Glutamatergic neuron (in vitro differentiated cells): ENCODE data around the gene HMHB1. TPM values are rescaled to one million over a fixed set of nuclear protein-coding genes. Genes with fewer than 3 reads are reported as not detected.

Experiments used
- DNase-seq: peaks from one replicate; pipeline ENCODE4 v3.0.0; 2022
- H3K27ac Mint-ChIP-seq: one replicate; pipeline ENCODE4 v1.8.0; 2020; ENCODE audit warnings: mild to moderate bottlenecking, mixed read lengths, inconsistent platforms; ENCODE audit not compliant: unreplicated experiment
- H3K27me3 Mint-ChIP-seq: one replicate; pipeline ENCODE4 v1.8.0; 2020; ENCODE audit warnings: mild to moderate bottlenecking, moderate library complexity, mixed read lengths, inconsistent platforms; ENCODE audit not compliant: unreplicated experiment
- H3K36me3 Mint-ChIP-seq: one replicate; pipeline ENCODE4 v1.8.0; 2020; ENCODE audit warnings: mild to moderate bottlenecking, mixed read lengths, inconsistent platforms; ENCODE audit not compliant: unreplicated experiment
- H3K4me1 Mint-ChIP-seq: one replicate; pipeline ENCODE4 v1.8.0; 2020; ENCODE audit warnings: mild to moderate bottlenecking, low read depth, mixed read lengths, inconsistent platforms; ENCODE audit not compliant: unreplicated experiment
- H3K4me3 Mint-ChIP-seq: one replicate; pipeline ENCODE4 v1.8.0; 2020; ENCODE audit warnings: mild to moderate bottlenecking, mixed read lengths, inconsistent platforms; ENCODE audit not compliant: unreplicated experiment
- H3K9me3 Mint-ChIP-seq: one replicate; pipeline ENCODE4 v1.8.0; 2020; ENCODE audit warnings: mild to moderate bottlenecking, moderate library complexity, mixed read lengths, inconsistent platforms; ENCODE audit not compliant: unreplicated experiment
- CTCF ChIP-seq: fragments of 200-600 bp; sonication (generic); IDR thresholded peaks from one replicate; pipeline ENCODE4 v1.5.0; 2021; ENCODE audit not compliant: partially characterized antibody, unreplicated experiment
- total RNA-seq: library from RNA; stranded (reverse); fragmentation: NEBNext Ultra II Directional; extraction: Animal tissue kit (Norgen Biotek cat#: 25700); gene quantifications from one replicate; pipeline ENCODE4 v1.2.1, GENCODE V29; 2021; ENCODE audit not compliant: unreplicated experiment

HMHB1 gene
- total RNA-seq, 1 donor from 2014 or later = not detected

GRCh38 chr5:143842920-143843319 is 31.0 kb downstream of the HMHB1 start:
- TF ChIP-seq CTCF = no peak
- no peaks in the 10 kb centered on the region for H3K9me3 Mint-ChIP-seq

GRCh38 chr5:143843461-143843860 is 31.5 kb downstream of the HMHB1 start:
- Mint-ChIP-seq H3K4me3 (no peak overlapping the region), H3K27me3 (no peaks in the 10 kb centered on the region), H3K36me3 (no peaks in the 10 kb centered on the region), H3K27ac (no peak overlapping the region), H3K4me1 (no peaks in the 10 kb centered on the region), H3K9me3 (no peaks in the 10 kb centered on the region)
- DNase-seq = no peak
- no peak for TF ChIP-seq CTCF

More at GRCh38 chr5:143842920-143843319, 31.0 kb downstream of the HMHB1 start:
- no peak for DNase-seq
- Mint-ChIP-seq H3K27ac (no peak overlapping the region), H3K4me3 (no peak overlapping the region), H3K27me3 (no peaks in the 10 kb centered on the region), H3K36me3 (no peaks in the 10 kb centered on the region), H3K4me1 (no peaks in the 10 kb centered on the region)

- Mint-ChIP-seq H3K4me1 (no peaks in the 10 kb centered on the region), H3K27me3 (no peaks in the 10 kb centered on the region), H3K4me3 (no peak overlapping the region), H3K9me3 (no peaks in the 10 kb centered on the region), H3K27ac (no peak overlapping the region), H3K36me3 (no peaks in the 10 kb centered on the region)
- TF ChIP-seq CTCF = no peak
- no peak for DNase-seq
These were observed 38.2 kb downstream of the HMHB1 start for GRCh38 chr5:143850050-143850683.

GRCh38 chr5:143851383-143851782 is 39.4 kb downstream of the HMHB1 start:
- H3K4me1 Mint-ChIP-seq = no peaks in the 10 kb centered on the region
- no peaks in the 10 kb centered on the region for H3K27me3 Mint-ChIP-seq
- no peak overlapping the region for H3K27ac Mint-ChIP-seq
- H3K36me3 Mint-ChIP-seq = no peaks in the 10 kb centered on the region
- no peak for DNase-seq
- H3K9me3 Mint-ChIP-seq = no peaks in the 10 kb centered on the region
- no peak overlapping the region for H3K4me3 Mint-ChIP-seq
- no peak for TF ChIP-seq CTCF

GRCh38 chr5:143860211-143860610 is 48.2 kb downstream of the HMHB1 start:
- H3K27ac Mint-ChIP-seq = no peak overlapping the region
- DNase-seq = no peak
- no peaks in the 10 kb centered on the region for H3K27me3 Mint-ChIP-seq
- H3K4me1 Mint-ChIP-seq = no peaks in the 10 kb centered on the region
- TF ChIP-seq CTCF = no peak
- H3K9me3 Mint-ChIP-seq = no peaks in the 10 kb centered on the region
- H3K4me3 Mint-ChIP-seq = no peak overlapping the region
- H3K36me3 Mint-ChIP-seq = no peaks in the 10 kb centered on the region
